NCI-H345 treated with DMSO at 0.1 percent for 48 hours (cell line): ENCODE results near the gene HADHB.
"Not testable (repeated sequence)": the region's sequence is repeated elsewhere in the genome, so short reads cannot be mapped to it uniquely, and the experiment has no call there.

Experiments used
- DNase-seq: peaks from one replicate; lab custom pipeline; 2025; ENCODE audit not compliant: unreplicated experiment; lab: John Stamatoyannopoulos, UW

The HADHB gene

DNA sequence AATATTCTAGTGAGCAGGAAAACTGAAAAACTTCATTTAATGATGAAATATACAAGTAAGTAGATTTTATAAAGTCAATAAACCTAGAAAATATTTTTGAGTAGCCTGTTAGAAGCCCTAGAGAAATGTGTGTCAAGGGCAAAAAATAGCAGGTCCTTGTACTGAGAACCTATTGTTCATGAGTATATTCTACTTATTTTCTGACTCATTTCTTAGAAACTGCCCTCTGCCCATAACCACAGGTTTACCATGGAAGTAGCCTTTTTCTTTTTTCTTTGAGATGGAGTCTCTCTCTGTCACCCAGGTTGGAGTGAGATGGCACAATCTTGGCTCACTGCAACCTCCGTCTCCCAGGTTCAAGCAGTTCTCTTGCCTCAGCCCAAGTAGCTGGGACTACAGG is 81.8 kb downstream of the HADHB start:
- DNase-seq = no peak

DNA sequence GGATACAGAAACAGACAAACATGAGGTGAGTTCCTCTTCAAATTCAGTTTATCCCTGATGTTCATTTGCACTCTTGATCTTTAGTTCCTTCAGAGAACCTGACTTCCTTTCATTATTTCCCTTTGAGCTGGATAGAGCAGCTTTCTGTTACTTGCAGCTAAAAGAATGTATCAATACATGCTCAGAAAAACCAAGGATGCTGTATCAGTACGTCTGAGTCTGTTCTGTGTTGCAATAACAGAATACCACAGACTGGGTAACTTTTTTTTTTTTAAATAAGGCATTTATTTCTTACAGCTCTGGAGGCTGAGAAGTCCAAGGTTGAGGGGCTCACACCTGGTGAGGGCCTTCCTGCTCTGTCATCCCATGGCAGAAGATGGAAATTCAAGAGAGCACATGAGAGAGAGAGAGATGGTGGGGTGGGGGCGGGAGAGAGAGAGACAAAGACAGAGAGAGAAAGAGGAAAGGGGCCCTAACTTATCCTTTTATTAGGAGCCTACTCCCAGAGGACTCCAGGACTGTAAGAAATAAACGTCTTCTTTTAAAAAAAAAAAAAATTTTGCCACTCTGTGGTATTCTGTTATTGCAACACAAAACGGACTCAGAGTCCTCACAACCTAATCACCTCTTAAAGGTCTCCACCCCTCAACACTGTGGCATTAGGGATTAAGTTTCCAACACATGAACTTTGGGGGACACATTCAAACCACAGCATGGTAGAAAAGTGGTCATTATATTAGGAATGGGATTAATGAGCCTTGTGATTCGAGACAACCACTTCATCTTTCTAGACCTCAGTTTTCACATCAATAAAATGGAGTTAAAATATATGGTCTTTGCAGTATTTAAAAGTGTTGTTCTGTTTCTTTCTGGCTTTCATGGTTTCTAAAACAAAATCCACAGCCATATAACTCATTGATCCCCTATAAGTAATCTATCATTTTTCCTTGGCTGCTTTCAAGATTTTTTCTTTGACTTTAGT is 82.8 kb downstream of the HADHB start:
- DNase-seq = no peak

DNA sequence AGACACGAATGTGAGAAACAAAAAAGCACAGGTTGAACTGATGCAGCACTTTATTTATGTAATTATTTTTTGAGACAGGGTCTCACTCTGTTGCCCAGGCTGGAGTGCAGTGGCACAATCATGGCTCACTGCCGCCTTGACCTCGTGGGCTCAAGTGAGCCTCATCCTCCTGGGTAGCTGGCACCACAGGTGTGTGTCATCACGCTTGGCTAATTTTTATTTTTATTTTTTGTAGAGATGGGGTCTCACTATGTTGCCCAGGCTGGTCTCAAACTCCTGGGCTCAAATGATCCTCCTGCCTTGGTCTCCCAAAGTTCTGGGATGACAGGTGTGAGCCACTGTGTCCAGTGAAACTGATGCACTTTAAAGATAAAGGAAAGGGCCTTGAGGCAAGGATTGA is 84.3 kb downstream of the HADHB start:
- DNase-seq = not testable (repeated sequence)

DNA sequence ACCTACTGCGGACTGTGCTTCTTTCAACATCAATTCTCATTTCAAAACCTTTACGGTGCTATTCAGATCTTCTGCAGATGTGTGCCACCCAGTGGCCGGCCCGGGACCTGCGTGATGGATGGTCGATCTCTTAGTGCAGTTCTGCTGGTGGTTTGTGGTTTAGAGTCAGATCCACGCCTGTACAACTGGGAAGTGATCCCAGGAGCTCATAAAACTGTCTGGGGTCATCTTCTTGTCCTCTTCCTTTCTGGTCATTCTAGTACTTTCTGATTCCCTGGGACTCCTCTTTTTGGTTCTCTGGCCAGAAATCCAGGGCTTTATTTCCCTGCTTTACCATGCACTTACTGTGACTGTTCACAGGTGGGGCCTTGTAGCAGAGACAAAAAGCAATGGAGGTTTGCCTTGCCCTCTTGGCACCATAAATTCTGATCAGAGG is 85.4 kb downstream of the HADHB start:
- peak; percentile 65 for DNase-seq

DNA sequence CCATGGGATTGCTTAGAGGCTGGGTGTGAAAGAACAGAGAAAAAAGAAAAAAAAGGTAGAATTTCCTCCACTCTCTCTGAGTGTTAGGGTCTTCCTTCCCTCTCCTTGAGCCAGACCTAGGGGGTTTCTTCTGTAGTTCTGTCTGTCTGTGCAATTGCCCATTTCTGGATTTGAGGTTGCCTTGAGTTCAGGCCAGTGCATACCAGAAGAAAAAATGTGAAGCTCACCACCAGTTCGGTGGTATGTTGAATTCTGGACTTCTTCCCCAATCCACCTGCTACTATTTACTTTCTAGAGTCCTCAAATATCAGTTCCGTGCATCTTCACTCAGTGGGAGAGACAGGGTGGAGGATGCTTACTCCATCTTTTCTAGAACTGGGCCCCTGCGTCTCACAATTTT is 85.9 kb downstream of the HADHB start:
- no peak for DNase-seq

DNA sequence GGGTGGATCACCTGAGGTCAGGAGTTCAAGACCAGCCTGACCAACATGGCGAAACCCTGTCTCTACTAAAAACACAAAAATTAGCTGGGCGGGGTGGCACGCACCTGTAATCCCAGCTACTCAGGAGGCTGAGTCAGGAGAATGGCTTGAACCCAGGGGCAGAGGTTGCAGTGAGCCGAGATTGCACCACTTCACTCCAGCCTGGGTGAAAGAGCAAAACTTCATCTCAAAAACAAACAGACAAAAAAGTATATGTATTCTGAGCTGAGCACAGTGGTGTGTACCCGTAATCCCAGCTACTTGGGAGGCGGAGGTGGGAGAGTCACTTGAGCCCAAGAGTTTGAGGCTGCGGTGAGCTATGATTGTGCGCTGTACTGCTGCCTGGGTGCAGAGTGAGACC is 86.6 kb downstream of the HADHB start:
- DNase-seq = not testable (repeated sequence)

DNA sequence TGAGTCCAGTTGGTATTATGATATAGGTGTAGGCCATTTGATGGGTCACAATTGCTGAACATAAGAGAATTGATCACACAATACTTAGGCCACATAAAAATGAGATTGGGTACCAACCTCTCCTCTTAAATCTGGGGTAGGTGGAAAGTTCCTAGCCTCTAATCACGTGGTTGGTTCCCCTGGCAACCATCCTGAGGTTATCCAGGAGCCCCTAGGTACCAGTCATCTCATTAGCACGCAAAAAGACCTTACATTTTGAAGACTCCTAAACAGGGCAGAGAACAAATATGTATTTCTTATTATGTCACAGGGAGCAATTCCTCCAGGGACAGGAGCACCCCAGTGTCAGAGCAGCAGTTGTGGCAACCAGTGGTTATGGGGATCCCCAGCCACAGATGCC is 88.6 kb downstream of the HADHB start:
- DNase-seq = no peak

DNA sequence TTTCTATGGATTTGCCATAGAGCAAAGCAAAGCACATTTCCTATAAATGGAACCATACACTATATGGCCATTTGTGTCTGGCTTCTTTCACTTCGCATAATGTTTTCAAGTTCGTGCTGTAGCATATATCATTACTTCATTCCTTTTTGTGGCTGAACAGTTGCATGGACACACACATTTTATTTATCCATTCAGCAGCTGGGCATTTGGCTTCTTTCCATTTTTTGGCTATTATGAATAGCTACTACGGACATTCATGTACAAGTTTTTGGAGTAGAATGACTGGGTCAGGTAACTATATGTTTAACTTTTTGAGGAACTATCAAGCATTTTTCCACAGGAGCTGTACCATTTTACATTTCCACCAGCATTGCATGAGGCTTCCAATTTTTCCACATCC is 90.5 kb downstream of the HADHB start:
- no peak for DNase-seq

DNA sequence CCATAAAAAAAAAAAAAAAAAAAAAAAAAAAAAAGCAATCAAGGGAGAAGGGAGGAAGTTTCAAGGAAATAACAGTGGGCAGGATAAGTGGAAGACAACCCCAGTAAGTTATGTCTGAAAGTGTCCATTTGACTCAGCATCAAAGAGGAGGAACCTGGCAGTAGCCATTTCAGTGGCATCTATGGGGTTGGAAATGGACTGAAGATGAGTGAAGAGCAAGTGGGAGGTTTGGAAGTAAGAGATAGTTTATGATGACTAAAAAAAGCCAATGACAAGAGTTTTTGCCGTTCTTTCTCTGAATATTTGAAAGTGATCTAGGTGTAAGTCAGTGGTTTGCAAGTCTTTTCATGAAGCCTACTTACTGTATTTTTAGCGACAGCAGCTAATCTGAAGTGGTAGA is 92.0 kb downstream of the HADHB start:
- no peak for DNase-seq

DNA sequence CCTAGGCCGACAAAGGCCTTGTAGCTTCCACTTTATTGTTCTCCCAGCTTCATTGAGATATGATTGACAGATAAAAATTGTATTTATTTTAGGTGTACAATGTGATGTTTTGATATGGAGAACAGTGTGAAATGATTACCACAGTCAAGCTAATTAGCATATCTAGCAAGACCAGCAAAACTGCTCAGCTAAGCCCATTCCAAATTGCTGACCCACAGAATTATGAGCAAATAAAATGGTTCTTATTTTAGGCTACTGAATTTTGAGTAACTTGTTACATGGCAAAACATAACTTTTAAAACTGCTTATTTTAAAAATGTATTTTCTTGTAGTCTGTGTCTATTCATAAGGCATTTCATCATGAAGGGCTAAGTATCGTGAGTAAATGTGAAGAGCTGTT is 92.6 kb downstream of the HADHB start:
- no peak for DNase-seq
